Right ventricle myocardium inferior (tissue), 1 donor: ENCODE results near the gene CYP4F3. TPM values are rescaled to one million over a fixed set of nuclear protein-coding genes. Genes with fewer than 3 reads are reported as not detected.
"Not testable (repeated sequence)": the region's sequence is repeated elsewhere in the genome, so short reads cannot be mapped to it uniquely, and the experiment has no call there.

Experiments used
- ATAC-seq: fragments of 200-7000 bp; cut with Tn5 transposase; one replicate; pipeline ENCODE4 v1.9.1; 2020; ENCODE audit warnings: mild to moderate bottlenecking, moderate library complexity
- DNase-seq: peaks from one replicate; pipeline ENCODE4 v3.0.0; 2021; ENCODE audit errors: missing footprints
- intact Hi-C: fragments of 100-400 bp; cut with DNase I; formaldehyde crosslinking; loops from one replicate; pipeline ENCODE4 v1.11.0; 2022
- long read RNA-seq: library from polyadenylated mRNA; unstranded; transcript quantifications from one replicate; pipeline ENCODE4 v2.0.0, GENCODE V29; 2021
- total RNA-seq: library from RNA; stranded (reverse); fragmentation: NEBNext Ultra II Directional; extraction: Animal tissue kit (Norgen Biotek cat#: 25700); gene quantifications from one replicate; pipeline ENCODE4 v1.2.1, GENCODE V29; 2021
- donor health status: DM: no; HTN: yes; CAD: no; lungs with severe emphysema.

CYP4F3 gene, protein sequence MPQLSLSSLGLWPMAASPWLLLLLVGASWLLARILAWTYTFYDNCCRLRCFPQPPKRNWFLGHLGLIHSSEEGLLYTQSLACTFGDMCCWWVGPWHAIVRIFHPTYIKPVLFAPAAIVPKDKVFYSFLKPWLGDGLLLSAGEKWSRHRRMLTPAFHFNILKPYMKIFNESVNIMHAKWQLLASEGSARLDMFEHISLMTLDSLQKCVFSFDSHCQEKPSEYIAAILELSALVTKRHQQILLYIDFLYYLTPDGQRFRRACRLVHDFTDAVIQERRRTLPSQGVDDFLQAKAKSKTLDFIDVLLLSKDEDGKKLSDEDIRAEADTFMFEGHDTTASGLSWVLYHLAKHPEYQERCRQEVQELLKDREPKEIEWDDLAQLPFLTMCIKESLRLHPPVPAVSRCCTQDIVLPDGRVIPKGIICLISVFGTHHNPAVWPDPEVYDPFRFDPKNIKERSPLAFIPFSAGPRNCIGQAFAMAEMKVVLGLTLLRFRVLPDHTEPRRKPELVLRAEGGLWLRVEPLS
- total RNA-seq: not detected
- long read RNA-seq: 0 reads

DNA sequence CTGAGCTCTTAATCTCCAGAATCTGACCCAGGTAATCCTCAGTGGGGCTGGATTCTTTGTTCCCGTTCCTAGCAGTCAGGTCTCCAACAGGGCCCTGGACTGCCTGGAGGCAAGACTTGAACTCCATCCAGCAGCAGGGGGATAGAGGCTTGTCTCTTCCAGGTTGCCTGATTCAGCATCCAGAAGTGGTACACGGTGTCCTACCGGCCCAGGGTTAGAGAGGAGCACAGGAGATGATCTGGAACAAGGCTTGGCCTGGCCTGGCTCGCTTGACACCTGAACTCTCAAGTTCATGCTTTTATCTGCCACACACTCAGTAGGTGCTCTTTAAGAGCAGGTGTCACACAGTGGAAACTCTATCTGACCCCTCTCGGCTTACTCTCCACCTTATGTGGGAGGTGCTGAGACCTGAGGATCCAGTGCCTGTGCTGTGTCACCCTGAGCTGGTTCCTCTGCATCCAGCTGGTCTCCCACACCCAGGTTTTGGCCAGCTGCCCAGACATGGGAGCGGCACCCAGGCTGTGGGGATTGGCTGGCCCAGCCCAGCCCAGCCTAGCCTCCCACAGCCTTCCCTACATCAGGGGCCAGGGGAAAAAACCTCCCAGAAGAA, at the start of gene CYP4F3:
CYP4F3 (plus strand) TSS at position 604 of the 610 bp plus-strand sequence. CDS start 519 bp downstream, outside the sequence.
- intact Hi-C loops: no loop called here
- DNase-seq (peak; percentile 90), ATAC-seq (peak; percentile 90)

DNA sequence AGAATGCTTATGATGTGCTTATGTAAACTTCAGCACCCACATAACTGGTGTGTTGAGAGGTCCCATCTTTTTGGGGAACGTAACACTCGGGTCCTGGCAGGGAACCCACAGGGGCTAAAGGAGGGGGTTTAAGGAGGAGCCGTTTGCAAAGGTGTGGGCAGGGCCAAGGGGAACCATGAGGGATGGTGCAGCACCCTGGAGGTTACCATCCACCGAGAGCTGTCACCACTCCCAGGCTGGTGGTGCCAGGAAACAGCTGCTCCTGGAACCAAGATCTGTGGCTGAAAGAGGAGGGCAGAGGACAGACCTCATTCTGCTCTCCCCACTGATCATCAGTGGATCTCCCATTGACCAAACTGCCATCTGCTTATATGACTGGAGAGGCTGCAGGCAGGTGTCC, 48.9 kb upstream of the CYP4F3 start:
- intact Hi-C loops: no loop called here
- DNase-seq: no peak
- no peak for ATAC-seq

DNA sequence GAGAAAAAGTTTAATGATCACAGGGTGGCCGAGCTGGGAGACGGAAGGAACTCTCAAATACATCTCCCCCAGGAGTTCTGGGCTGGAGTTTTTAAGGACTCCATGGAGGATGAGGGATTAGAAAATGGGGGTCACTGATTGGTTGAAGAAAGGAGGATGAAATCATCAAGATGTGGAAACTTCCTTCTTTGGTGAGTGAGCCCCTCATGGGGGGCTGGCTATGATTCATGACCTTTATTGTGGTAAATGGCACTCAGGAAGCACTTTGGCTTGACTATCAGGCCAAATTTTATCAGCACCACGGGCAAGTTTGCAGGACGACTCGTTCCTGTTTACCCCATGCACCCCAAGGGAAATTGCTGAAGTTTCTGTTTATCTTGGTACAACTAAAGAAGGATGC, 48.2 kb upstream of the CYP4F3 start:
- DNase-seq, ATAC-seq, intact Hi-C loops: not testable (repeated sequence)

DNA sequence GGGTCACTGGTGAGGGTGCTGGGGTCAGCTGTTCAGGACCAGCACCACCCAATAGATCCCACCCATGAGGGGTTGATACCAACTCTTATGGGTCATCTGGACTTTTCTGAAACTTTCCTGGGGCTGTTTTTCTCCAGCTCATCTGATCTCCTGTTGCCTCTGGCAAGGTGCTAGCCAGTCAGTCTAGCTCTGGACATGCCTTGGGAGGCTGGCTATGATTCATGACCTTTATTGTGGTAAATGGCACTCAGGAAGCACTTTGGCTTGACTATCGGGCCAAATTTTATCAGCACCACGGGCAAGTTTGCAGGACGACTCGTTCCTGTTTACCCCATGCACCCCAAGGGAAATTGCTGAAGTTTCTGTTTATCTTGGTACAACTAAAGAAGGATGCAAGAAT, 46.9 kb upstream of the CYP4F3 start:
- ATAC-seq: peak; percentile 37
- DNase-seq, intact Hi-C loops: not testable (repeated sequence)

DNA sequence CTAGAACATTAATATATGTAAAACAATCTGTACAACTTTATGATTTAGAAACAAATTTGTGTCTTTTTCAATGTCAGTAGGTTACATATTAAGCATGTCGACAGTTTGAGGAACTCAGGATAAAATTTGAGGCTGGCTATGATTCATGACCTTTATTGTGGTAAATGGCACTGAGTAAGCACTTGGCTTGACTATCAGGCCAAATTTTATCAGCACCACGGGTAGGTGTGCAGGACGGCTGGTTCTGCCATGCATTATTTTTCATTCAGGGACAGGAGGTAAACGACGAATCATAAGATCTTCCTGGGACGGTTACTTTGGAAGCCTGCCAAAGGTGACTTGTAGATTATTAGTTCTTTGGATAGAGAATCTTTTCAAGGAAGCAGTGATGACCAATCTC, 45.6 kb upstream of the CYP4F3 start:
- no peak for ATAC-seq
- DNase-seq: no peak
- intact Hi-C loops: no loop called here

DNA sequence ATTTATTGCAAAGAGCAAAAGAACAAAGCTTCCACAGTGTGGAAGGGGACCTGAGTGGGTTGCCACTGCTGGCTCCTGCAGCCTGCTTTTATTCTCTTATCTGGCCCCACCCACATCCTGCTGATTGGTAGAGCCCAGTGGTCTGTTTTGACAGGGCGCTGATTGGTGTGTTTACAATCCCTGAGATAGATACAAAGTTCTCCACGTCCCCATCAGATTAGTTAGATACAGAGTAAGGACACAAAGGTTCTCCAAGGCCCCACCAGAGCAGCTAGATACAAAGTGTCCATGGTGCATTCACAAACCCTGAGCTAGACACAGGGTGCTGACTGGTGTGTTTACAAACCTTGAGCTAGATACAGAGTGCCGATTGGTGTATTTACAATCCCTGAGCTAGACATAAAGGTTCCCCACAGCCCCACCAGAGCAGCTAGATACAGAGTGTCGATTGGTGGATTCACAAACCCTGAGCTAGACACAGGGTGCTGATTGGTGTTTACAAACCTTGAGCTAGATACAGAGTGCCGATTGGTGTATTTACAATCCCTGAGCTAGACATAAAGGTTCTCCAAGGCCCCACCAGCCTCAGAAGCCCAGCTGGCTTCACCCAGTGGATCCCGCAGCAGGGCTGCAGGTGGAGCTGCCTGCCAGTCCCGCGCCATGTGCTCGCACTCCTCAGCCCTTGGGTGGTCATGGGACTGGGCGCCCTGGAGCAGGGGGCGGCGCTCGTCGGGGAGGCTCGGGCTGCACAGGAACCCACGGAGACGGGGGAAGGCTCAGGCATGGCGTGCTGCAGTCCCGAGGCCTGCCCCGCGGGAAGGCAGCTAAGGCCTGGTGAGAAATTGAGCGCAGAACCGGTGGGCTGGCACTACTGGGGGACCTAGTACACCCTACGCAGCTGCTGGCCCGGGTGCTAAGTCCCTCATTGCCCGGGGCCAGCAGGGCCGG, 32.4 kb upstream of the CYP4F3 start:
- DNase-seq, intact Hi-C loops, ATAC-seq: not testable (repeated sequence)

DNA sequence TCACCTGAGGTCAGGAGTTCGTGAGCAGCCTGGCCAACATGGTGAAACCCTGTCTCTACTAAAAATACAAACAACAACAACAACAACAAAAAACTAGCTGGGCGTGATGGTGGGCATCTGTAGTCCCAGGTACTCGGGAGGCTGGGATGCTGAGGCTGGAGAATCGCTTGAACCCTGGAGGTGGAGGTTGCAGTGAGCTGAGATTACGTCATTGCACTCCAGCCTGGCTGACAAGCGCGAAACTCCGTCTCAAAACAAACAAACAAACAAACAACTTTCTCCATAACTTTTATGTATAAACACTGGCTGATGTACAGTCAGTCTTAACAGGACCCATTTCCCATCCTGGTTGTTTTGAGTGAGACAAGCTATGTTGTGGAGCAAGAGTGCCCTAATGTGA, 31.4 kb upstream of the CYP4F3 start:
- ATAC-seq (no peak), DNase-seq (no peak)
- intact Hi-C loops: no loop called here

DNA sequence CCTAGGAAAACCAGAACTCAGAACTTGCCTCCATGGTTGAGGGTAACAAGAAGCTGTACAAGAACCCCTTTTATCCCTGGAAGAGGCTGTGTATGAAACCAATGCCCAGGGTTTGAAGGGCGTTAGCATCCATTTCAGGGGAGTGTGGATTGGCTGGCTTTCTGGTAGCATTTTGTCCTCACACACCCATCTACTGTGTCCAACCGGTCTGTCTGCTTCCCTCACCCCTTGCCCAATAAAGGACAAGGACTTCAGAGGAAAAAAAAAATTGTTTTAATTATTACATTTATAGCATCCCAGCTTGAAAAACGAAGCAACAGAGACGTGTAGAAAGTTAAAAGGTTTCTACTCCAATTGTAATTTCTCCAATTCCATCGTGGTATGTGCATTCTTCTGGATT, 28.4 kb upstream of the CYP4F3 start:
- intact Hi-C loops: no loop called here
- no peak for ATAC-seq
- DNase-seq: no peak

DNA sequence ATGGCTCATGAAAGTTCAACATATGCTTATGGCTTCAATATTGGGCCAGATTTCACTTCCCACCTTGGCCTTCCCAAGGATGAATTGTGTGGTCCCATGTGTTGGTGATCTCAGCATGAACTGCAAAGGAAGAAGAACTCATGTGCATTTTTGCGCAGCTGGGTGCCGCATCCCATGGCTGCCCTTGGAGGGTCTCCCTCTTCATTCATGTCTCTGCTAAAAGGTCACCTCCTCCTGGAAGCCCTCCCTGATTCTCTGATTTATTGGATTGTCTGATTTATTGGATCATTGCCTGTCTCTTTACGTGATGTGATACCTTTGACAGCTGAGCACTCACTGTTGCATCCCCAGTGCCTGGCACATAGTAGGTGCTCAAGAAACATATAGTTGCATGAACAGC, 27.4 kb upstream of the CYP4F3 start:
- no peak for DNase-seq
- intact Hi-C loops: no loop called here
- ATAC-seq: no peak

DNA sequence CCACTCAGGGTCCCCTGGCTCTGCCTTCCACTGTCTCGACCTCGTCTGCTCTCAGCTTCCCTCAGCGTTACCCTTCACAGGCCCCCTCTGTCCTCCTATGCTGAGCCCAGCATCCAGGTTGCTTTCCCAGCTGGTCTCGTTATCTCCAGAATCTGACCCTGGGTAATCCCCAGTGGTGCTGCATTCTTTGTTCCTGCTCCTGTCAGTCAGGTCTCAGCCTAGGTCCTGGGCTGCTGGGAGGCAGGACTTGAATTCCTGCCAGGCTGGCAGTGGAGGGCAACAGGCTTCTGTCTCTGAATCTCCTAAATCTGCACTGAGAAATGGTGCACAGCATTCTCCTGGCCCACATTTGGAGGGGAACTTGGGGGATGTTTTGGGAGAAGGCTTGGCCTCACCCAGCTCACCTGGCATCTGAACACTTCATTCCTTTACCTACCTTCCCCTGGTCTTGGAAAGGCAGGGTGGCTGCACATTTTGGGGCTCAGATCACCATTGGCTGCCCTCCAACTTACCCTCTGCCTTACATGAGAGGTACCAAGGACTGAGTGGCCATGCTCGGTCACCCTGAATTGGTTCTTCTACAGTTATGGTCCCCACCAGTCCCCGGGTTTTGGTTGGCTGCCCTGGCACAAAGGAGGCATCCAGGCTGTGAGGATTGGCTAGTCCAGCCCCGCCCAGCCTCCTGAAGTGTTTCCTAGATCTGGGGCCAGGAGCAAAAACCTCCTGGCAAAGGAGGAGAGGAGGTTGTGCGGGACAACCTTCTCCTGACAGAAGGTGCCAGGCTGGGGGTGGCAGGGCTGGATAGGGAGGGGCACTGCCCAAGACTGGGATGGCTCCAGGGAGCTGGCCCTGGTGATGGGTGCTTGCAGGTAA, 26.0 kb upstream of the CYP4F3 start, which contains the start of gene CYP4F8:
CYP4F8 (plus strand) TSS at position 712 of the 873 bp plus-strand sequence. CDS start 399 bp downstream, outside the sequence.
- no peak for DNase-seq
- intact Hi-C loops: no loop called here

DNA sequence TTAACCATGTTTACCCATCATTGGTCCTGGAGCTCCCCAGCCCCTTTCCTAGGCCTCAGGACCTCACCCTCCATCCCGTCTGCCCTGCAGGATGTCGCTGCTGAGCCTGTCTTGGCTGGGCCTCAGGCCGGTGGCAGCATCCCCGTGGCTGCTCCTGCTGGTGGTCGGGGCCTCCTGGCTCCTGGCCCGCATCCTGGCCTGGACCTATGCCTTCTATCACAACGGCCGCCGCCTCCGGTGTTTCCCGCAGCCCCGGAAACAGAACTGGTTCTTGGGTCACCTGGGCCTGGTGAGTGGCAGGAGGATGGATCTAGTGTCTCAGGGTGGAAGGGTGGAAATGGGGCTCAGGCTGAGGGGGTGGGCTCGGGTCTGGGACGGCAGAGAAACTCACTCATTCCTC, 25.2 kb upstream of the CYP4F3 start:
- ATAC-seq (no peak), DNase-seq (no peak)
- intact Hi-C loops: no loop called here

More for the DNA sequence above, 26.0 kb upstream of the CYP4F3 start, which contains the start of gene CYP4F8:
- no peak for ATAC-seq

DNA sequence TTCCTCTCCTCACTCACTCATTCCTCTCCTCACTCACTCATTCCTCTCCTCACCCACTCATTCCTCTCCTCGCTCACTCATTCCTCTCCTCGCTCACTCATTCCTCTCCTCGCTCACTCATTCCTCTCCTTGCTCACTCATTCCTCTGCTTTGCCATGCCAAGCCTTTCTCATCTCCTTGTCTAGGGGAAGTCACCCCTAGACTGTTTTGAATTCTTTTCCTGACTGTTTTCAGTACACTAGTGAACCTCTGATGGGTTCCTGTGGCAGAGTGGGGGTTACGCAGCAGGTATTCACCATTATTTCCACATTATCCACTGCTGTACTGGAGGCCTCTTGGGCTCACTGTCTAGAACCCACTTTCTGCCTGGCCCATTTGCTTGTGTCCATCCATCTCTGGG, 24.5 kb upstream of the CYP4F3 start:
- DNase-seq: no peak
- no peak for ATAC-seq
- intact Hi-C loops: no loop called here

DNA sequence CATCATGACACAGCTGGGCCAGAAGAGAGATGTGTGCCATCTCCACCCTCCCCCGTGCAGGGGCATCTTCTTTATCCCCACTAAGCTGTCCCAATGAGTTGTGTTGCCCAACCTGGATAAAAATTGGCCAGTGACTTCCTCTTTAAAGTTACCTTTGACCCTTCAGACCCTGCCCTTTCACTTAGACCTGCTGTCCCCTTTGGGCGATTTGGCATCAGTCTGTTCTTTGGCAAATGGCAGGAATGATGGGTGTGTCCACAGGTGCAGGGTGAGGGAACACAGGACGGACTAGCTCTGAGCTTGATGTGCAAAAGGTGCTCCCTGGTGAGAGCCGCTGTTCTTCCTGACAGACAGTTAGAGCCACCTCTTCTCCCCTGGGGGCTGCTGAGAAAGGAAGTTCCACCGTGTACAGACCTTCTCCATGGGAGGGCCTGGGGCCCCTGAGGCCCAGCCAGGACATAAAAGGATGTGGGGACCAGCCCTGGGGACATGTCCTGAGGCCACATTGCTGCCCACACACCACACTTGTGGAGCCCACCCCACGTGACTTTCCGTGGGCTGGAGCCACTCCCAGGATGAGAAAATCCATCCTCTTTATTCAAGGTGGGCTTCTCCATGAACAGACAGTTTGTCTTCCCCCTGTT, 23.9 kb upstream of the CYP4F3 start:
- intact Hi-C loops: no loop called here

DNA sequence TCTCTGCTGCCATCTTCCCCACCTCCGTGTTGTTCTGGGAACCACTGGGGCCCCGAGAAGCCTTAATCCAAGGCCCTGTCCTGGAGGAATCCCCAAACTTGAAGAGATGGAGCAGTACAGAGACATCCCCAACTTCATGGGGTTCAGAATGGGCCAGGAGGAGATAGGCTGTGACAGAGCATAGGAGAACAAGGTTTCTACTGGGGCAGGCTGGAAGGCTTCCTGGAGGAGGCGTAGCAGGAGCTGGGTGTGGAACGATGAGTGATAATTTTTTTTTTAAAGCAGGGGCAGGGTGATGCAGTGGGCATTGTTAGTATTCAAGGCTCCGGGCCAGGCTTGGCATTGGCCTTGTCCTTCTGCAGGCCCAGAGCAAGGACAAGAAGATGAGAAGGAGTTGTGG, 22.4 kb upstream of the CYP4F3 start:
- intact Hi-C loops: no loop called here
- no peak for ATAC-seq
- DNase-seq: no peak

More for the DNA sequence above, 23.9 kb upstream of the CYP4F3 start:
- ATAC-seq (no peak), DNase-seq (no peak)

DNA sequence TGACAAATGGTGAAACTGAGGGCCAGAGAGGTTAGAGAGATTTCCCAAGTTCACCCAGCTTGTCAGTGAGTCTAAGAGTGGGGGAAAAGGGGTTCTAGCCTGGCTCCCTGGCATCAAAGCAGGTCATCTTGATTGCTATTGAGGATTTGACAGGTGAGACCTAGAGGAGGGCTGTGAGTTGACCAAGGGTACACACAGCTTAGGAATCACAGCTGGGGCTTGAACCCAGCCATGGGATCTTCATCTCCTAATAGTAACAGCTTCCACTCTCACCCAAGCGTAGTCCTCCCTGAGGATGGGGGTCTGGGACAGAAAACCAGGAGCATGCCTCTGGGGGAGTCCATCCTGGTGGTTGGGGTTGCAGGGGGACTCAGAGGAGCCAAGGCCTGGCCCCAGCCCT, 18.9 kb upstream of the CYP4F3 start:
- DNase-seq (no peak), ATAC-seq (no peak)
- intact Hi-C loops: no loop called here

DNA sequence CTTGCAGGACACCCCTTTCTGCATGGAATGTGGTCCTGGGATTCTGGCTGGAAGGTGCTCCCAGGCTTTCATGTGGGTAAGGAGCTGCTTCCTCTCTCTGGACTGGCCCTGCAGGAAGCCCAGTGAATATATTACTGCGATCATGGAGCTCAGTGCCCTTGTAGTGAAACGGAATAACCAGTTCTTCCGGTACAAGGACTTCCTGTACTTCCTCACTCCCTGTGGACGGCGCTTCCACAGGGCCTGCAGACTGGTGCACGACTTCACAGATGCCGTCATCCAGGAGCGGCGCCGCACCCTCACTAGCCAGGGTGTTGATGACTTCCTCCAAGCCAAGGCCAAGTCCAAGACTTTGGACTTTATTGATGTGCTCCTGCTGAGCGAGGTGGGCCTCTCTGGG, 17.7 kb upstream of the CYP4F3 start:
- ATAC-seq (no peak), DNase-seq (no peak)
- intact Hi-C loops: no loop called here

DNA sequence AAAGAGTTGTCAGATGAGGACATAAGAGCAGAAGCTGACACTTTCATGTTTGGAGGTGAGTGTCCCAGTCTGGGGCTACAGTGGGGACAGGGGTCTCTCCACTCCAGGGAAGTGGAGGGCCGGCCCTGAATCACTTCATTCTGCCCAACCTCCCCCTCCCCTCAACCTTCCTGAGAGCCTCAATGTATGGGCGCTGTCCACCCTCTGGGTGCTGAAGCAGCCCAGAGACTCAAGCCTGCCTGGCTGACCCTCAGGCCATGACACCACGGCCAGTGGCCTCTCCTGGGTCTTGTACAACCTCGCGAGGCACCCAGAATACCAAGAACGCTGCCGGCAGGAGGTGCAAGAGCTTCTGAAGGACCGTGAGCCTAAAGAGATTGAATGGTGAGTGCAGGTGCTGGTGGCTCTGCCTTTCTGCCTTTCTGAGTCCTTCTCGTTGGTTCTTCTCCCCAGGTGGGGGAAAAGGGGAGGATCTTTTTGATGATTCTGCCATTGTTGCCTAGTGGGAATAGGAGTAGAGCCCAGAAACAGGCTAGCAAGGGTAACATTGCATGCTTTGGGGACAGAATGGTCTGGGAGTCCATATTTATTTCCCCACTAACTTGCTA, 16.9 kb upstream of the CYP4F3 start:
- no peak for DNase-seq
- ATAC-seq: no peak
- intact Hi-C loops: no loop called here
